NCI-H2171 treated with DMSO at 0.1 percent for 48 hours (cell line): ENCODE data around the gene SSH2.
"Not testable (repeated sequence)": the region's sequence is repeated elsewhere in the genome, so short reads cannot be mapped to it uniquely, and the experiment has no call there.

Experiments
- DNase-seq: peaks from one replicate; lab custom pipeline; 2025; lab: John Stamatoyannopoulos, UW

Gene SSH2

GRCh38 chr17:29870836-29871465 lies 59.1 kb downstream of the SSH2 start:
- peak; percentile 66 for DNase-seq

- DNase-seq = no peak
Observed at GRCh38 chr17:29867643-29868181, 62.3 kb downstream of the SSH2 start.

- DNase-seq = no peak
Observed at GRCh38 chr17:29866746-29867404, 63.2 kb downstream of the SSH2 start.

- DNase-seq = no peak
Observed at GRCh38 chr17:29864615-29865014, 65.4 kb downstream of the SSH2 start.

GRCh38 chr17:29864123-29864522 lies 65.9 kb downstream of the SSH2 start:
- not testable (repeated sequence) for DNase-seq

GRCh38 chr17:29862951-29863350 lies 67.1 kb downstream of the SSH2 start:
- DNase-seq = no peak

- DNase-seq = no peak
Observed at GRCh38 chr17:29862127-29862526, 67.9 kb downstream of the SSH2 start.

- not testable (repeated sequence) for DNase-seq
Observed at GRCh38 chr17:29859445-29859844, 70.6 kb downstream of the SSH2 start.

GRCh38 chr17:29857823-29858222 lies 72.2 kb downstream of the SSH2 start:
- DNase-seq = no peak

GRCh38 chr17:29857105-29857504 lies 72.9 kb downstream of the SSH2 start:
- not testable (repeated sequence) for DNase-seq

- no peak for DNase-seq
Observed at GRCh38 chr17:29855686-29856085, 74.3 kb downstream of the SSH2 start.

- no peak for DNase-seq
Observed at GRCh38 chr17:29848737-29849136, 81.3 kb downstream of the SSH2 start.

- no peak for DNase-seq
Observed at GRCh38 chr17:29847527-29848400, 82.3 kb downstream of the SSH2 start.

GRCh38 chr17:29847118-29847517 lies 82.9 kb downstream of the SSH2 start:
- no peak for DNase-seq

GRCh38 chr17:29846298-29846697 lies 83.7 kb downstream of the SSH2 start:
- DNase-seq = no peak

- DNase-seq = peak; percentile 51
Observed at GRCh38 chr17:29844339-29845048, 85.5 kb downstream of the SSH2 start.

- no peak for DNase-seq
Observed at GRCh38 chr17:29840884-29841283, 89.1 kb downstream of the SSH2 start.

- DNase-seq = no peak
Observed at GRCh38 chr17:29839656-29840055, 90.4 kb downstream of the SSH2 start.

- DNase-seq = peak; percentile 6
Observed at GRCh38 chr17:29838961-29839360, 91.1 kb downstream of the SSH2 start.

- DNase-seq = peak; percentile 86
Observed at GRCh38 chr17:29837531-29837930, 92.5 kb downstream of the SSH2 start.

GRCh38 chr17:29836643-29837042 lies 93.4 kb downstream of the SSH2 start:
- no peak for DNase-seq
